Left ventricle myocardium superior (tissue), 1 donor: ENCODE results near the gene GLT1D1. TPM values are rescaled to one million over a fixed set of nuclear protein-coding genes. Genes with fewer than 3 reads are reported as not detected.
"Not testable (repeated sequence)": the region's sequence is repeated elsewhere in the genome, so short reads cannot be mapped to it uniquely, and the experiment has no call there.

Source experiments
- ATAC-seq: fragments of 200-7000 bp; cut with Tn5 transposase; one replicate; pipeline ENCODE4 v1.9.1; 2020; ENCODE audit warnings: mild to moderate bottlenecking, moderate library complexity
- DNase-seq: peaks from one replicate; pipeline ENCODE4 v3.0.0-alpha.2; 2020
- intact Hi-C: fragments of 100-400 bp; cut with micrococcal nuclease; formaldehyde crosslinking; loops from one replicate; pipeline ENCODE4 v1.11.0; 2022
- total RNA-seq: library from RNA; stranded (reverse); fragmentation: NEBNext Ultra II Directional; extraction: Animal tissue kit (Norgen Biotek cat#: 25700); gene quantifications from one replicate; pipeline ENCODE4 v1.2.1, GENCODE V29; 2021
- donor health status: DM: no; HTN: yes; CAD: no; lungs with severe emphysema.

Gene GLT1D1
- total RNA-seq, 1 donor from 2014 or later = 0.45 TPM

DNA sequence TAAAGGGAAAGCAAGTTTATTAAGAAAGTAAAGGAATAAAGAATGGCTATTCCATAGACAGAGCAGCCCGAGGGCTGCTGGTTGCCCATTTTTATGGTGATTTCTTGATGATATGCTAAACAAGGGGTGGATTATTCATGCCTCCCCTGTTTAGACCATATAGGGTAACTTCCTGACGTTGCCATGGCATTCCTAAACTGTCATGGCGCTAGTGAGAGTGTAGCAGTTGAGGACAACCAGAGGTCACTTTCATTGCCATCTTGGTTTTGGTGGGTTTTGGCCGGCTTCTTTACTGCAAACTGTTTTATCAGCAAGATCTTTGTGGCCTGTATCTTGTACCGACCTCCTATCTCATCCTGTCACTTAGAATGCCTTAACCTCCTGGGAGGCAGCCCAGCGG is 3.5 kb upstream of the GLT1D1 start:
- DNase-seq, ATAC-seq, intact Hi-C loops: not testable (repeated sequence)

DNA sequence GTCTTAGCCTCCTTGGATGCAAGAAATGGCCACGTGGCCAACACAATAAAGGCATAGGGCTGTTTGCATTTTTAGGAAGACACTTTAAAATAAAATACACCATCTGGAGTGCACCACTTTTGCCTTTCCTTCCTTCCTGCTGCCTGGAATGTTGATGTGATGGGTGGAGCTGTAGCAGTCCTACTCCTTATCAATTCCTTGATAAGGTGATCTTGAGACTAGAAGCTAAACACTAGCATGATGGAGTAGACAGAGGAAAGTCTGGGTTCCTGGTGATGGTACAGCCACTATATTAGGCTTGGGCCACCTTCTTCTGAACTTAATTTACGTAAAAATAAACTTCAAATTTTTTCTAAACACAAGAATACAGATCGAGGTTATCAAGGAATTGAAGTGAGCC is 2.9 kb upstream of the GLT1D1 start:
- DNase-seq (no peak), ATAC-seq (no peak)
- intact Hi-C loops = no loop called here

- intact Hi-C loops, ATAC-seq, DNase-seq: not testable (repeated sequence)
These were observed 1.8 kb upstream of the GLT1D1 start for GRCh38 chr12:128851429-128851828.

GRCh38 chr12:128852026-128852698 is 1.1 kb upstream of the GLT1D1 start:
- no peak for ATAC-seq
- intact Hi-C loops = no loop called here
- no peak for DNase-seq

GRCh38 chr12:128853600-128854197 is 421 bp downstream of the GLT1D1 start:
- intact Hi-C loops = no loop called here

GRCh38 chr12:128856035-128856790 is 2.9 kb downstream of the GLT1D1 start:
- ATAC-seq (no peak), DNase-seq (no peak)
- intact Hi-C loops = no loop called here

More at GRCh38 chr12:128853600-128854197, 421 bp downstream of the GLT1D1 start:
- DNase-seq (peak; percentile 32), ATAC-seq (peak; percentile 14)

DNA sequence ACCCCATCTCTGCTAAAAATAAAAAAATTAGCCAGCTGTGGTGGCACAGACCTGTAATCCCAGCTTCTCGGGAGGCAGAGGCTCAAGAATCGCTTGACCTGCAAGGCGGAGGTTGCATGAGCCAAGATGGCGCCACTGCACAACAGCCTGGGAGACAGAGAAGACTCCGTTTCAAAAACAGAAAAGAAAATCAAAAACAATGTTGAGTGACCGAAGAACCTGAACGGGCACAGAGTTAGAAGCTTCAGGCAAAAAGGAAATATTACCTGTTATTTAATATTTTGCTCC is 3.5 kb downstream of the GLT1D1 start:
- intact Hi-C loops = no loop called here
- DNase-seq (no peak), ATAC-seq (no peak)

- peak; percentile 13 for ATAC-seq
- intact Hi-C loops = no loop called here
- no peak for DNase-seq
These were observed 4.0 kb downstream of the GLT1D1 start for GRCh38 chr12:128857133-128857763.

GRCh38 chr12:128859311-128859710 is 6.0 kb downstream of the GLT1D1 start:
- no peak for DNase-seq
- no peak for ATAC-seq

DNA sequence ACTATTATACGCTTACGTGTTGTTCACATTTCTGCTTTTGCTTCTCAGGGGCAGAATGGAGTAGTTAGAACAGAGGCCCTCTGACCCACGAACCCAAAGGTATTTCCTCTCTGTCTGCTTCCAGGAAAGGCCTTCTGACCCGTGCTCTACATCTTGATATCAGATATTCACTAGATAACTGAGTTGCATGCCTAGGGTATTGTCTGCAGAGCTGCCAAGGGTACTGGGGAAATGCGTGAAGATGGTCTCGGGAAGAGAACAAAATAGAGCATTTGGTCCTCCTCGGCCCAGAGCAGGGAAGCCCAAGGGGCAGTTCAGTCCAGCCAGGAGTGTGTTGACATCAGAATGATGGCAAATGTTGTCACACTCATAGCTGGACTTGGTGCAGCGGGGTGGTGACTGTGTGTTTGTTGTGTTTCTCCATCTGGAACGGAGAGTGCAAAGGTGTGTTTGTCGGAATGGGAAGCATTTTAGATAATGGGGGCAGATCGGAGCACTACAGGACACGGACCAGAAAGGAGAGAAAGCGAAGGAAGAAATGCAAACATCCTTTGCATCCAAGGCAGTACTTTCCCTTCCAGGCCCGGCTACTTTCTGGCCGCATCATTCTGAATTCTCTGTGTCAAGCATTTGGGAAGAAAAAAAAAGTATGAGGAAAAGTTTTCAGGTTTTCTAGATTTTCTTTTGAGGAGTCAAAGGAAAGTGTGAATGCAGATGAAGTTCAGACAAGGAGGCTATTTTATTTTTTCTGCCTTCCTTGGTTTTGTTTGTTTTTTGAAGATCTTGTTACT is 8.1 kb downstream of the GLT1D1 start:
- ATAC-seq = no peak
- intact Hi-C loops = no loop called here
- no peak for DNase-seq

More at GRCh38 chr12:128859311-128859710, 6.0 kb downstream of the GLT1D1 start:
- intact Hi-C loops = no loop called here

GRCh38 chr12:128863957-128864356 is 10.7 kb downstream of the GLT1D1 start:
- intact Hi-C loops = no loop called here
- ATAC-seq = peak; percentile 74

DNA sequence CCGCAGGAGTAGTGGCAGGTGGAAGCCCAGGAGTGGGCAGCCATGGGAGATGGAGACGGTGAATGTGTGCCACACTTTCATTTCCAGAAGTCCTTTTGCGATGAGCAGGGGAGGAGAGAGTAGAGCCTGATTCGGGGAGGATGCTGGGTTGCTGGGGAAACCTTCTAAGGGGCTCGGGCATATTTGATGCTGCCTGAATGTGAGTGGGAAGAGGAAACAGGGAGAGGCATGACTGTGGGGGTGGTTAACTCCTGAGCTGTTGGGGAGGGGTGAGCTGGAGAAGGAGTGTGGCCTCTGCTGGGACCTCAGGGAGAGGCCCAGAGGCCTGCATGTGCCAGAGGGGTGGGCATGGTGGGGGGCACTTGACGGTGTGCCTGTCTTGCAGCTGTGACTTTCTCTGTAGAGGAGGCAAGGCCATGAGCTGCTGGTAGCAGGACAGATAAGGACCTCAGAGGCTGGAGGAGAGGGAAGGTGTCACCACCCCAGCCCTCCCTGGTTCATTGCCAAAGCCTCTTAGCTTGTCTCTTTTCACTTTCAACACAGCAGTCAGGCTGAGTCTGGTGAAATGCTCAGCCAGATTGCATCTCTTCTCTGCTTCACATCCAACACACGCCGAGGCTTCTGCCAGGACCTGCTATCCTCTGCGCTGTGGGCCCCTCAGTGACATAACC is 11.4 kb downstream of the GLT1D1 start:
- DNase-seq (peak; percentile 65), ATAC-seq (peak; percentile 98)
- intact Hi-C loops = no loop called here

More at GRCh38 chr12:128863957-128864356, 10.7 kb downstream of the GLT1D1 start:
- DNase-seq = no peak

DNA sequence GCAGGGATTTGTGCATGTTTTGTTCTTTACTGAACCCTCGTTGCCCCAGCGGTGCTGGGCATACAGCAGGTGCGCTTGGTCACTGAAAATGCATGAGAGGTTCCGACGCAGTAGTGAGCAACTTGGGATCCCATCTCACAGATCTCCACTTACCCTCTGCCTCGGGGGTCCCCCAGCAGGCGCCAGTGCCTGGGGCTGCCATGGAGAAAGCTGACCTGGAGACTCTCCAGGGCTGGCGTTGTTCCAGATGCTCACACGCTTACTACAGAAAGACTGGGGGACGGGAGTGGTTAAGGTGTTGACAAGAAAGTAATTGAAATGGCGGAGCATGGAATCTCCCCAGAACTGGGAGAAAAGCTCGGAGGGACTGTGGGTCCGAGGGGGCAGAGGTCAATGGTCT is 14.2 kb downstream of the GLT1D1 start:
- ATAC-seq (no peak), DNase-seq (no peak)
- intact Hi-C loops = no loop called here

DNA sequence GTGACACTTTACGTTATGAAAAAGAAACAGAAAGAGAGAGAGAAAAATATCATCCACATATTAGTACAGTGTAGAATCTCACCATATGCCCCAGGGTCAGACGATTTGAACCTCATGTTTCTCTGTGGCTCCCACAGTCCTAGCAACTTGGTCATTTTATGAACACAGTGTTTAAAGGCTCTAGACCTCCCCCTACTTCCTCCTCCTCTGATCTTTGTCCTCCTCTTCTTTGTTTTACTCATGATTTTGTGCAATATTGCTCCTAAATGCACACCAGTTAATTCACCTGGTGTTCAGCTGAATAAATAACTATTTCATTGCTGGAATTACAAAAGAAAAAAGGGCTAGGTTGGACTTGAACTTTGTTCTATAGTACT is 18.2 kb downstream of the GLT1D1 start:
- intact Hi-C loops = no loop called here
- DNase-seq (no peak), ATAC-seq (no peak)

DNA sequence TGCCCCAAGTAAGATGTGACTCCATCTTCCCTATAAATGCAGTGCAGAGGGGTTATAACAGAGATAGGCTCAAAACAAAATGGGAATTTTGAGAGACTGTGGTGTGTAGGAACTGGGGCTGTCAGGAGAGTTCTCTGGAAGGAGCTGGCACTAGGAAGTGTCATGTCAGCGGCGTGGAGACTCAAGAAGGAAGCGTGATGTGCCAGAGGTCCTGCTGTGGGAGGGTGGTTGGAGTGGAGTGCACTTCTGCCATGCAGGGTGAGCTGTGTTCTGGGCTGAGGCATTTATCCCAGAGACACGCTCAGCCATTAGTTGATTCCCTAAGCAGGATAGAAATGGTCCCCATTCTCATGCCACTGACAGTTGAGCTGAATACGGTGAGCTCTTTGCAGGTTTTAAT is 19.0 kb downstream of the GLT1D1 start:
- DNase-seq (no peak), ATAC-seq (no peak)
- intact Hi-C loops = no loop called here

DNA sequence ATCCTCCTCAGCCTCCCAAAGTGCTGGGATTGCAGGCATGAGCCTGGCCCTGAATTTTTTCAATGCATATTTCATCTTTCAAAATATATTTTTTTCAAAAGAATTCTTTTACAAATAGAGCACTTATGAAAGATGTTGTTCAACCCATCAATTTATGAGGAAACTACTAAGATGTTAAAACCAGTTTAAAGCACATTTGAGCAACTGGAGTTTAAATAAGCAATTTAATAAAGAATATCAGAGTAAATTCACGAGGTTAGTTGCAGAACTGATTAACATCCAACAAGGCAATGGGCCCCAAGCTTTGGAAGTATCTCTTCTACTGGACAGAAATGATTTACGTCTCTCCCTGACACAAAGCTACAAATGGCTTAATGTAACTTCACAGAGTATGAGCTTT is 23.3 kb downstream of the GLT1D1 start:
- ATAC-seq (no peak), DNase-seq (no peak)
- intact Hi-C loops = no loop called here

DNA sequence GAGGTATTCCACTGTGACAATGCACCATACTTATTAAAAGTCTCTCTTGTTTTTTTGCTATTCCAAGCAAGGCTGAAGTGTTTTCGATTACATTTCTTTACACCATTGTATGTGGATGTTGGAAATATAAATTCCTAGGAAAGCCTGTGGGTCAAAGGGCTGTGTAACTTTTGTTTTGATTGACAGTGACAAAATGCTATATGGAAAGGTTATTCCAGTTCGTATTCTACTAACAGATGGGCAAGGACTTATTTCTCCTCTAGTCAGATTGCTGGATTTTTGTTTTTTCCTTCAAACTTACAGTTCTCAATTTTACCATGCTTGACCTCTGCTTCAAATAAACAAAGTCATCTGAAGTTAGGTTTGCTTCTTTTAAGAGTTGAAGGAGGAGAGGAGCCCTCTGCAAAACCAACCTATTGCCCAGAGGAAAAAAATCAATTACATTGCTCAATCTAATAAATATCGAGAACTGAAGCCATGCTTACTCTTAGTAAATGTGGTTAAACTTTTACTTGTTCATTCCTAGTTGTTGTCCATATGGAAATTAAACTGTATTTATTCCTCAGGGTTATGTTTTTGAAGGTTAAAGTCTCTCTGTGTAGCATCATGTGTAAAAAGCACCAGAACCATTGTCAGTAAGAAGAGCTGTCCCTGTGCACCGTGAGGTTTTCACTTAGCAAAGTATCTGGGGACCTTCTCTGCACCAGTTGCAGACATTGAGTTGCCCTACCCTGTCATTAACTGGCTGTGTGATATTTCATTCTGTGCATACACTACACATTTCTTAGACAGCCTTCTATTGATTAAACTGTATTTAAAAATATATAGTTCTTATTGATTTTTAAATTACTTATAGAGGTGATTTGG is 26.9 kb downstream of the GLT1D1 start:
- ATAC-seq = no peak

GRCh38 chr12:128891856-128892255 is 38.6 kb downstream of the GLT1D1 start:
- intact Hi-C loops = no loop called here
- no peak for DNase-seq
- ATAC-seq = no peak

More for the DNA sequence above, 26.9 kb downstream of the GLT1D1 start:
- intact Hi-C loops = no loop called here
- DNase-seq = no peak
